Glutamatergic neuron (in vitro differentiated cells): Measurements from ENCODE around the gene OR4D2. TPM values are rescaled to one million over a fixed set of nuclear protein-coding genes. Genes with fewer than 3 reads are reported as not detected.

Experiments used
- DNase-seq: peaks from one replicate; pipeline ENCODE4 v3.0.0; 2022
- H3K27ac Mint-ChIP-seq: one replicate; pipeline ENCODE4 v1.8.0; 2020; ENCODE audit warnings: mild to moderate bottlenecking, mixed read lengths, inconsistent platforms; ENCODE audit not compliant: unreplicated experiment
- H3K27me3 Mint-ChIP-seq: one replicate; pipeline ENCODE4 v1.8.0; 2020; ENCODE audit warnings: mild to moderate bottlenecking, moderate library complexity, mixed read lengths, inconsistent platforms; ENCODE audit not compliant: unreplicated experiment
- H3K36me3 Mint-ChIP-seq: one replicate; pipeline ENCODE4 v1.8.0; 2020; ENCODE audit warnings: mild to moderate bottlenecking, mixed read lengths, inconsistent platforms; ENCODE audit not compliant: unreplicated experiment
- H3K4me1 Mint-ChIP-seq: one replicate; pipeline ENCODE4 v1.8.0; 2020; ENCODE audit warnings: mild to moderate bottlenecking, low read depth, mixed read lengths, inconsistent platforms; ENCODE audit not compliant: unreplicated experiment
- H3K4me3 Mint-ChIP-seq: one replicate; pipeline ENCODE4 v1.8.0; 2020; ENCODE audit warnings: mild to moderate bottlenecking, mixed read lengths, inconsistent platforms; ENCODE audit not compliant: unreplicated experiment
- H3K9me3 Mint-ChIP-seq: one replicate; pipeline ENCODE4 v1.8.0; 2020; ENCODE audit warnings: mild to moderate bottlenecking, moderate library complexity, mixed read lengths, inconsistent platforms; ENCODE audit not compliant: unreplicated experiment
- total RNA-seq: library from RNA; stranded (reverse); fragmentation: NEBNext Ultra II Directional; extraction: Animal tissue kit (Norgen Biotek cat#: 25700); gene quantifications from one replicate; pipeline ENCODE4 v1.2.1, GENCODE V29; 2021; ENCODE audit not compliant: unreplicated experiment
- TF ChIP-seq, protein P1 (sequence below): fragments of 200-600 bp; sonication (generic); IDR thresholded peaks from one replicate; pipeline ENCODE4 v1.5.0; 2021; ENCODE audit not compliant: partially characterized antibody, unreplicated experiment

Gene OR4D2
- total RNA-seq, 1 donor from 2014 or later = not detected

DNA sequence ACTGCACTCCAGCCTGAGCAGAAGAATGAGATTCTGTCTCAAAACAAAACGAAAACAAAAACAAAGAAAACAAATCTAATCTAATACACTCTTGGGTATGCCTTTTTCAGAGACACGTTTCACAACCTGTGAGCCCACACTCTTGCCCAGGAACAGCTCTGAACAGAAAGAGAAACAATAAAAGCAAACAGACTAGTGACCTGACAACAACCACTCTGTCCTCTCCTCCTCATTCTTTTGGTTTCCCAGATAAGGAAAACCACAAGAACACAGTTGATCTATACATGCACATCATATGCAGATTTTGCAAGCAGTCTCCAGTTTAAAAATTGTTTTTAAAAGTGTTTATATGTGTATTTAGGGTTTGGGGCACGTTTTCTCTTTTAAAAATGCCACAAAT lies 51.0 kb downstream of the OR4D2 start:
- peaks cover 4% of the 10 kb centered on the region for H3K4me1 Mint-ChIP-seq
- DNase-seq = no peak
- peaks cover 2% of the 10 kb centered on the region for H3K27me3 Mint-ChIP-seq
- H3K4me3 Mint-ChIP-seq = no peak overlapping the region
- H3K27ac Mint-ChIP-seq = no peak overlapping the region
- peaks cover 1% of the 10 kb centered on the region for H3K9me3 Mint-ChIP-seq
- TF ChIP-seq, protein P1, sequence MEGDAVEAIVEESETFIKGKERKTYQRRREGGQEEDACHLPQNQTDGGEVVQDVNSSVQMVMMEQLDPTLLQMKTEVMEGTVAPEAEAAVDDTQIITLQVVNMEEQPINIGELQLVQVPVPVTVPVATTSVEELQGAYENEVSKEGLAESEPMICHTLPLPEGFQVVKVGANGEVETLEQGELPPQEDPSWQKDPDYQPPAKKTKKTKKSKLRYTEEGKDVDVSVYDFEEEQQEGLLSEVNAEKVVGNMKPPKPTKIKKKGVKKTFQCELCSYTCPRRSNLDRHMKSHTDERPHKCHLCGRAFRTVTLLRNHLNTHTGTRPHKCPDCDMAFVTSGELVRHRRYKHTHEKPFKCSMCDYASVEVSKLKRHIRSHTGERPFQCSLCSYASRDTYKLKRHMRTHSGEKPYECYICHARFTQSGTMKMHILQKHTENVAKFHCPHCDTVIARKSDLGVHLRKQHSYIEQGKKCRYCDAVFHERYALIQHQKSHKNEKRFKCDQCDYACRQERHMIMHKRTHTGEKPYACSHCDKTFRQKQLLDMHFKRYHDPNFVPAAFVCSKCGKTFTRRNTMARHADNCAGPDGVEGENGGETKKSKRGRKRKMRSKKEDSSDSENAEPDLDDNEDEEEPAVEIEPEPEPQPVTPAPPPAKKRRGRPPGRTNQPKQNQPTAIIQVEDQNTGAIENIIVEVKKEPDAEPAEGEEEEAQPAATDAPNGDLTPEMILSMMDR = no peak
- H3K36me3 Mint-ChIP-seq = no peaks in the 10 kb centered on the region

DNA sequence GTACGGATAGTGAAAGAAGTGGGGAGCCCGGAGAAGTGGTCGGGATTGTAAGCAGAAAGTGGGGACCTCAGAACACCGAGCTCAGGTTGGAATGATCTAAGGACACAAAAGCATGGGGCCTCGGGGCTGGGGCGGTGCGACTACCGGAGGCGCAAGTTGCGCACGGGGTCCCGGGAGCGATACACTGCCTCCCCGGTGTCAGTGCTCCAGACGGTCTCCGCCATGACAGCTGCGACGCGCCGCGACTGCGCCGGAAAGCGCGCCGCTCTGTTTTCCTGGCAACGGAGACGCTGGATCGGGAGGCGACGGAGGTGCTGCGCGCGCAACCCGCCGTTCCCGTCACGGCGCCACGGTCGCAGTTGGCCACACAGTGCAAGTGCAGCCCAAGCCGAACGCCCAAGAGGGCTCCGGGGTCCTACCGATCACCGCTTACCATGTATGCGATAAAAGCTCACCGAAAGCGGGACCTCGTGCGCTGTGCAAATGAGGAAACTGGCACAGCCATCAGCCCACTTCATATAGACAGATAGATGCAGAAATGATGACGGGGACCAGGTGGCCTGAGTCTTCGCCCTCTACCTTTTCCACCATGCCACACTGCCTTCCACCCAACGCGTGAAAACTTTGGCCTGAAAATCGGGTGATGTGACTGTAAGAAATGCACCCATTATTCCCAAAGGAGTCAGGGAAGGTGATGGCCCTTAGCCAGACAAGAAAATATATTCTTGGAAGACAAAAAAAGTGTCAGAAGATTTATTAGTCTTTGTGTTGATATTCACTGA lies 52.4 kb downstream of the OR4D2 start, which contains the start of gene MKS1:
MKS1 (minus strand) TSS at position 249 of the 782 bp plus-strand sequence; CDS start at position 224, 25 bp downstream.
- Mint-ChIP-seq H3K4me3 (peak within 1 kb of the TSS; percentile 90), H3K27me3 (peaks cover 2% of the 10 kb centered on the region), H3K27ac (peak within 1 kb of the TSS; percentile 99), H3K36me3 (no peaks in the 10 kb centered on the region), H3K9me3 (peaks cover 1% of the 10 kb centered on the region), H3K4me1 (peaks cover 4% of the 10 kb centered on the region)
- DNase-seq = peak; percentile 98
- TF ChIP-seq, protein P1 = peak; percentile 68

DNA sequence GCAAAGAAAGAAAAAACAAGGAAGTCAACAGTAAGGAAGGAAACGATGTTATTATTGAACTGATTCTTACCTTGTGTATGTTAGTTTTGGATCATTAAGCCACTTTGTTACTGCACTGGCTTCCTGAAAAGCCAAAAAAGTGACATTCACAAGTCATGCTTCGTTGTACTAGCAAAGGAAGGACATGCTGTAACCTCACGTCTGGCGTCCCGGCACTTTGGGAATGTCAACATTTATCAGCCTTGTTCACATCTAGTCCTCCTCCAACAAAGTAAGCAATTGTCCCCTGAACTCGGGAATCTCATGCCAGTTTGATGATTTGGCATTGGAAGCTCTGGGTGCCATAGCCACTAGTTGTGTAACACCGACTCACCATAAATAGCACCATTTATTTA lies 53.0 kb downstream of the OR4D2 start:
- peak overlapping the region; percentile 90 for H3K4me3 Mint-ChIP-seq
- H3K9me3 Mint-ChIP-seq = peaks cover 1% of the 10 kb centered on the region
- no peak for DNase-seq
- no peaks in the 10 kb centered on the region for H3K36me3 Mint-ChIP-seq
- peaks cover 2% of the 10 kb centered on the region for H3K27me3 Mint-ChIP-seq
- TF ChIP-seq, protein P1 = no peak
- peak overlapping the region; percentile 99 for H3K27ac Mint-ChIP-seq
- H3K4me1 Mint-ChIP-seq = peaks cover 4% of the 10 kb centered on the region

Other genes starting within 250 kb of the OR4D2 start
- 22.9 TPM for gene CUEDC1, start 211.6 kb upstream of the OR4D2 start, total RNA-seq
- gene VEZF1, start 178.7 kb upstream of the OR4D2 start, total RNA-seq = 88.3 TPM
- 227 TPM for gene SRSF1, start 159.7 kb upstream of the OR4D2 start, total RNA-seq
- 80.4 TPM for gene DYNLL2, start 83.6 kb upstream of the OR4D2 start, total RNA-seq
- not detected for gene OR4D1, start 18.6 kb upstream of the OR4D2 start, total RNA-seq
- gene EPX, start 25.7 kb downstream of the OR4D2 start, total RNA-seq = not detected
- gene MKS1, start 52.3 kb downstream of the OR4D2 start, total RNA-seq = 41.8 TPM
- not detected for gene LPO, start 71.6 kb downstream of the OR4D2 start, total RNA-seq
- gene MPO, start 114.0 kb downstream of the OR4D2 start, total RNA-seq = not detected
- 39.7 TPM for gene TSPOAP1, start 161.8 kb downstream of the OR4D2 start, total RNA-seq
- gene SUPT4H1, start 185.2 kb downstream of the OR4D2 start, total RNA-seq = 82.1 TPM